HG03342 (cell line): ENCODE measurements around the gene SPR.
"Not testable (repeated sequence)": the region's sequence is repeated elsewhere in the genome, so short reads cannot be mapped to it uniquely, and the experiment has no call there.

Source experiments
- ATAC-seq: cut with Tn5 transposase; IDR thresholded peaks from one replicate; pipeline ENCODE4 v1.9.1; 2021; ENCODE audit warnings: mild to moderate bottlenecking, moderate library complexity; ENCODE audit not compliant: unreplicated experiment

SPR gene

GRCh38 chr2:72888438-72889202 is 1.4 kb downstream of the SPR start:
- ATAC-seq = no peak

- ATAC-seq = no peak
Observed at GRCh38 chr2:72889991-72890390, 2.8 kb downstream of the SPR start.

GRCh38 chr2:72891091-72891818 is 4.0 kb downstream of the SPR start:
- no peak for ATAC-seq

DNA sequence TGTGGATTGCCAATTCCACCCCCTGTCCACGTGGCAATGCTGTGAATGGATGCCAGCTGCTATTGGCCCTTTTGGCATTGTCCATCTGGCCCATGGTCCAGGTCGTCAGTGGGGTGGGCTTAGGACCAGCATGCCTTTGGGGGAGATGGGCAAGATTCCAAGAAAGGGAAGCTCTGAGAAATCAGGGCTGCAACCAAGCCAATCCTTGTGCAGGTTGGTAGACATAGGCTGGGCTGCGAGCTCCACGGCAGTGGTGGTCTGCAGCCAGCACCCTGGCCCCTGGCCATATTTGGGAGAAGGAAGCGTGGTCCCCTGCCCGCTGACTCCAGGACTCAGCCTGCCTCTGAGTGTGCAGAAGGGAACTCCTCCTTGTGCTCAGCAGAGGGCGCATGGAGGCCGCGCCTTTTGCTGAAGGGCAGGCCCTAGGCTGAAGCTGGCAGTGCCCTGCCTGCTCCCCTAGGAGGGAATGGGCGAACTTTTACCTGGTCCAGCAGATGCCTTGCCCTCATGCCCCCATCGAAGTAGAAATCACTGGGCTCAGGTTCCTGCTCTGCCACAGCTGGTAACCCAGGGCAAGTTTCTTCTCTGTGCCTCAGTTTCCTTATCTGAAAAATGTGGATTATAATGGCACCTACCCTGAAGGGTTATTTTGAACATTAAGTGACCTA is 5.4 kb downstream of the SPR start:
- no peak for ATAC-seq

DNA sequence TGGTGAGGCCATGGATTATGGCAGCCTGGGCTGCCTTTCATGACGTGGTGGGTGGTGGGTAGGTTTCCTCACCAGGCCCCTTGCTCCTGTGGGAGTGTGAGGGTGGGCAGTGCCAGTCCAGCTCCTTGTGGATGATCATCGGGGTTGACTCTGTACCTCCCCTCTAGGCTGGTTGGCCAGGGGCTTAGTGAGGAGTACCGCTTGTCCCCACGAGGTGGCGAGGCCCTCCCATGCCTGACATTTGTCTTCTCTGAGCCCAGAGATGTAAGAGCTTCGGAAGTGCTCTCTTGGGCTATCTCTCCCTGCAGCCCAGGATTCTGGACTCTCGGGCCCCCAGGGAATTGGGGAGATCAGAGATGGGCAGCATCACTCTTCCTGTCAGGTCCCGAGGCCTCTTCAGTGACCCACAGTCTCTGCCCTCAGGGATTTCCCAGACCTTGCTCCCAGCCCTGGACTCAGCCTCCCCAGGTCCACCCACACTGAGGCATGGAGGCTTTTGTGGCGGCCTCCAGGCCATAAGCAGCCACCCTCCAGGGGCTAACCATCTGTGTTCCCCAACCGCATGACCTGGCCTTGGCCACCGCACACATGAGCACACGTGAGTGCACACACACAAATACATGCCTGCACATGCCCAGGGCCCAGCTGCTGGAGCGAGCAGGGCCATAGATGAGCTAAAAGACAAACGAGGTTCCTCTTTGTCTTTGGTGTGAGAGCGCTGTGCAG is 6.5 kb downstream of the SPR start:
- peak; percentile 68 for ATAC-seq

- no peak for ATAC-seq
Observed at GRCh38 chr2:72894514-72894913, 7.3 kb downstream of the SPR start.

- no peak for ATAC-seq
Observed at GRCh38 chr2:72895154-72895553, 7.9 kb downstream of the SPR start.

- ATAC-seq = no peak
Observed at GRCh38 chr2:72895759-72896281, 8.6 kb downstream of the SPR start.

- no peak for ATAC-seq
Observed at GRCh38 chr2:72896446-72896845, 9.2 kb downstream of the SPR start.

- no peak for ATAC-seq
Observed at GRCh38 chr2:72897785-72898584, 10.8 kb downstream of the SPR start.

DNA sequence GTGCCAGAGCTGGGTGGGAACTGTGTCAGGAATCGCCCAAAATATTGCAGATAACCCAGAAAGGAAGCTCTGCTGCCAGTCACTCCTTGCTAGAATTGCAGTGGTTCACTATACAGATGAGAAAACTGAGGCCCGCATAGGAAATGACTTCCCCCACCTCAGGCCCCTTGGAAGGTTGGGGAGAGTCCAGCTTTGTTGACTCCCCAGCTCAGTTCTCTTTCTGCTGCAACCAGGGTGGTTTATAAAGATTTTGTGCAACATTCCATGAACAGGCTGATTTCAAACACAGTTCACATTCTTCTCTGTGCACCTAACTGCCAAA is 11.3 kb downstream of the SPR start:
- ATAC-seq = no peak

GRCh38 chr2:72900191-72900825 is 13.1 kb downstream of the SPR start:
- no peak for ATAC-seq

DNA sequence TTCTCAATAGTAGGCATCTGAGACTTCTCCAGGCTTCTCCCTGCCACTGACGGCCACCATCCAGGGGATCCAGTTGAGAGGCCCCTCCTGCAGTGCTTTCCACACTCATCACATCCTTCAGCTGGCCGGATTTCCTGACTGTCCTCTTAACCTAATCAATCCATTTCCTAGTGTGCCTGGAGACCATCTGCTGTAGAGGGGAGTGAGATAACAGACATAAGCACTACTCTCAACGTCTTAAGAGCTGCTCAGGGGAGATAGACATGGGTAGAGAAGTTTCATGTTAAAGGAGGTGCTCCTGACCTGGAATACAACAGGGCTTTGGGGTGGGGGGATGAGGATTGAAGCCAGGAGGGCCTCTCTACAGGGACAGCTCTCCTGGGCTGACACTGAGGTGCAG is 14.2 kb downstream of the SPR start:
- ATAC-seq = no peak

GRCh38 chr2:72907369-72907768 is 20.2 kb downstream of the SPR start:
- not testable (repeated sequence) for ATAC-seq

DNA sequence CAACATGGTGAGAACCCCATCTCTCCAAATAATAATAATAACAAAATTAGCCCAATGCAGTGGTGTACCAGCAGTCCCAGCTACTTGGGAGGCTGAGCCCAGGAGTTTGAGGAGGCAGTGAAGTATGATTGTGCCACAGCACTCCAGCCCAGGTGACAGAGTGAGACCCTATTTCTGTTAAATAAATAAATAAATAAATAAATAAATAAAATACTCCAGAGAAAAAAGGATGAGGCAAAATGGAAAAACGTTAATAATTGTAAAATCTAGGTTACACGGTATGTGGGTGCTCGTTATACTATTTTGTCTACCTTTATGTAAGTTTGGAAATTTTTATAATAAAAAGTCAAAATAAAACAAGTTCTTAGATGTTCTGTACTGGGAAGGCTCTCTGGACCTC is 21.5 kb downstream of the SPR start:
- ATAC-seq = no peak

DNA sequence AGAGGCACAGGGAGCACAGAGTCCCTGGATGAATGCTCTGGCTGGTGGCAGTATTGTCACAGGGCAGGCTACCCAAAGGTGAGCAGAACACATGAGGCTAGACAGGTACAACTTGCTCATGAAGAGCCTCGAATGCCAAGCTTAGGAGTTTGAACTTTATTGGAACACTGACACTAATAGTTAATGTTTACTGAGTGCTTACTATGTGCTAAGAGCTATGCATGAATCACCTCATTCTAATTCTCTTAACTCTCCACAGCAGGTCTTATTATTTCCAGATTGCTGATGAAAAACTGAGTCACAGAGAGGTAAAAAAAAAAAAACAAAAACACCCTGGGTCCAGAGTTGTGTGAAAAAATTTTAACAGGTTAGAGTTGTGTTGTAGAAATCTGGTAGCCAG is 24.0 kb downstream of the SPR start:
- ATAC-seq = no peak

GRCh38 chr2:72913486-72914205 is 26.4 kb downstream of the SPR start:
- no peak for ATAC-seq

DNA sequence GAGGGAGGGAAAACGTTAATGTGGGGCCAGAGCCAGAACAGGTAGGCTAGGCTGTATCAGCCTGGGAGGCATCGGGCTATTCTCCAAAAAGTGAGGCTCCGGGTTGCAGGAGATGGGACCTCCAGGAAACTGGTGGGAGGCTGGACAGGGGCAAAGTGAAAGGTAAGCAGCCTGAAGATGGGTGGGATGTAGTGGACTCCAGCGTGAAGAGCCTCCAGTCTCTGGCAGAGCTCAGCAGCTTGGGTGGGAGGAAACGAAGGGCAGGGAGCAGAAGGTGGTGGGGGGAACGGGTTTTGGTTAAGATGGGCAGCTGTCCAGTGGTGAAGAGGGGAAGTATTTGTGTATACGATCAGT is 27.0 kb downstream of the SPR start:
- ATAC-seq = no peak

DNA sequence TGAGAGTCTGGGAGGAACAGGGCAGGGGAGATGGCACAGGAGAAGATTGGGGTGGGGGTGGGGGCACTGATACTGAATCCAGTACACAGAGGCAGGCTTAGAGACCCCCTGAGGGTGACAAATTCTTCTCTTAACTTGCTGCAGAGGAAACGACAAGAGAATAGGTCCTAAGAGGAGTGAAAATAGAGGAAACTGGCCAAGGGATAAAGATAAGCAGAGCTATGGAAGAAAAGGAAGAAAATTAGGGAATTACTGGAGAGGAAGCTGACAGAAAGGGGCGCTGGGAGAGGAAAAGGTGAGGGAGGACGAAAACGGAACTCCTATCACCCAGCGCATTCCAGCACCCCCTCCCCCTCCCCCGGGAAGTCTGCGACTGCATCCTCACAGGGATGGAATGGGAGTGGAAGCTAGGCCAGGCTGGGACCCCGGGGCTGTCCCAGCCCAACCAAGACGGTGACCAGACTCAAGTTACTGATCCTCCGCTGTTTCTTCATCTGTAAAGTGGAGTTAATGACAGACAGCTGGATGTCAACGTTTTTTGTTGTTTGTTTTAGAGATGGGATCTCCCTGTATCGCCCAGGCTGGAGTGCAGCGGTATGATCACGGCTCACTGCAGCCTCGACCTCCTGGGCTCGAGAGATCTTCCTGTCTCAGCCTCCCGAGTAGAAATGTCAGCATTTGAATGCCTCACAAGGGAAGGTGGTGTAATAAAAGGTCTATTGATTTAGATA is 27.5 kb downstream of the SPR start:
- ATAC-seq = no peak
